Esophagus muscularis mucosa (tissue), 4 donors: ENCODE measurements around the gene ALDH1A2. TPM values are rescaled to one million over a fixed set of nuclear protein-coding genes. Genes with fewer than 3 reads are reported as not detected.
"Not testable (repeated sequence)": the region's sequence is repeated elsewhere in the genome, so short reads cannot be mapped to it uniquely, and the experiment has no call there.

Experiments used
- DNase-seq: peaks from one replicate; pipeline ENCODE4 v3.0.0-alpha.2; 2017; ENCODE audit errors: extremely low spot score
- H3K27ac ChIP-seq, 4 donors: fragments of 200-600 bp; sonication (generic); replicated peaks in 1 of 4; 1 replicate in 3 of 4; 2 replicates in 1 of 4; pipeline ENCODE4 v1.5.1; 2016 to 2019; ENCODE audit warnings: mild to moderate bottlenecking in 1 of 4
- H3K27me3 ChIP-seq, 4 donors: fragments of 200-600 bp; sonication (generic); one replicate each; pipeline versions ENCODE4 v1.5.1 to v1.6.0; 2016 to 2019
- H3K36me3 ChIP-seq, 4 donors: fragments of 200-600 bp; sonication (generic); one replicate each; pipeline ENCODE4 v1.5.1; 2016 to 2019
- H3K4me1 ChIP-seq, 4 donors: fragments of 200-600 bp; sonication (generic); one replicate each; pipeline ENCODE4 v1.5.1; 2016 to 2019
- H3K4me3 ChIP-seq, 4 donors: fragments of 200-600 bp; sonication (generic); 1 replicate in 2 of 4; 2 replicates in 2 of 4; pipeline ENCODE4 v1.5.1; 2016 to 2019; ENCODE audit warnings: mild to moderate bottlenecking in 4 of 4, moderate library complexity in 1 of 4
- H3K9me3 ChIP-seq, 4 donors: fragments of 200-600 bp; sonication (generic); 1 replicate in 3 of 4; 2 replicates in 1 of 4; pipeline ENCODE4 v1.5.1; 2016 to 2019
- CTCF ChIP-seq, 3 experiments: fragments of 200-600 bp in 2 of 3; fragments of 450-650 bp in 1 of 3; sonication (generic) in 2 of 3; IDR thresholded peaks; one replicate each; pipeline ENCODE4 v1.5.1; 2017 to 2019; ENCODE audit warnings: antibody characterized with exemption in 3 of 3, mild to moderate bottlenecking in 2 of 3, moderate library complexity in 1 of 3
- EP300 ChIP-seq: sonication (generic); formaldehyde crosslinking; IDR thresholded peaks from one replicate; pipeline ENCODE4 v1.6.1; 2017; ENCODE audit warnings: antibody characterized with exemption
- POLR2A ChIP-seq: fragments of 450-650 bp; IDR thresholded peaks from one replicate; pipeline ENCODE4 v1.6.1; 2017; ENCODE audit warnings: antibody characterized with exemption, moderate library complexity, mild to moderate bottlenecking, low read depth
- POLR2AphosphoS5 ChIP-seq, 2 donors: sonication (generic); formaldehyde crosslinking; IDR thresholded peaks; one replicate each; pipeline ENCODE4 v1.6.1; 2017; ENCODE audit warnings: antibody characterized with exemption in 2 of 2
- WGBS: methylation state at CpG from one replicate; pipeline ENCODE4 v1.1.5; 2018; 5-methylcytosine and 5-hydroxymethylcytosine counted together
- intact Hi-C: fragments of 100-400 bp; cut with DNase I; formaldehyde crosslinking; loops from one replicate; pipeline ENCODE4 v1.15.1; 2023
- total RNA-seq, 4 donors: library from RNA; depleted of rRNA; stranded (reverse); fragments of >200 nt; gene quantifications; one replicate each; pipeline versions ENCODE4 v1.1.0 to v1.2.1, GENCODE V29; 2016

Gene ALDH1A2
- total RNA-seq, 4 donors from 2014 or later = 13.3 to 41.2 (median 19.8) TPM

- Histone ChIP-seq H3K27me3 (no peaks in the 10 kb centered on the region), H3K4me3 (no peak overlapping the region), H3K27ac (no peak overlapping the region), H3K36me3 (no peaks in the 10 kb centered on the region), H3K9me3 (no peaks in the 10 kb centered on the region), H3K4me1 (peaks cover 8 to 16% (median 14%) of the 10 kb centered on the region in 4 donors)
- 48% methylated on average over 2 of the region's 2 CpGs for WGBS
- no peak for DNase-seq
- intact Hi-C loops = no loop called here
- no peak for TF ChIP-seq POLR2AphosphoS5 (IDR thresholded peaks at IDR 0.05)
- no peak for TF ChIP-seq CTCF (IDR thresholded peaks at IDR 0.05)
- no peak for TF ChIP-seq POLR2A
- TF ChIP-seq EP300 = no peak
Observed at GRCh38 chr15:58037723-58038301, 27.7 kb downstream of the ALDH1A2 start.

- WGBS = 71% methylated on average over 4 of the region's 4 CpGs
- Histone ChIP-seq H3K27me3 (no peaks in the 10 kb centered on the region), H3K4me1 (peaks cover 8 to 16% (median 14%) of the 10 kb centered on the region in 4 donors), H3K4me3 (no peak overlapping the region), H3K27ac (no peak overlapping the region), H3K9me3 (no peaks in the 10 kb centered on the region), H3K36me3 (no peaks in the 10 kb centered on the region)
- intact Hi-C loops = no loop called here
- TF ChIP-seq POLR2AphosphoS5 (IDR thresholded peaks at IDR 0.05) (no peak), CTCF (IDR thresholded peaks at IDR 0.05) (no peak), POLR2A (no peak), EP300 (no peak)
- DNase-seq = no peak
Observed at GRCh38 chr15:58036579-58036978, 28.9 kb downstream of the ALDH1A2 start.

DNA sequence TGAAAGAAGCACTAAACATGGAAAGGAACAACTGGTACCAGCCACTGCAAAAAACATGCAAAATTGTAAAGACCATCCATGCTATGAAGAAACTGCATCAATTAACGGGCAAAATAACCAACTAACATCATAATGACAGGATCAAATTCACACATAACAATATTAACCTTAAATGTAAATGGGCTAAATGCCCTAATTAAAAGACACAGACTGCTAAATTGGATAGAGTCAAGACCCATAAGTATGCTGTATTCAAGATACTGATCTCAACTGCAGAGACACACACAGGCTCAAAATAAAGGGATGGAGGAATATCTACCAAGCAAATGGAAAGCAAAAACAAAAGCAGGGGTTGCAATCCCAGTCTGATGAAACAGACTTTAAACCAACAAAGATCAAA, 37.1 kb downstream of the ALDH1A2 start:
- peaks cover 0 to 42% (median 35%) of the 10 kb centered on the region in 4 donors for H3K9me3 ChIP-seq
- DNase-seq, H3K27ac ChIP-seq, H3K27me3 ChIP-seq, intact Hi-C loops, H3K4me3 ChIP-seq, H3K4me1 ChIP-seq, H3K36me3 ChIP-seq: not testable (repeated sequence)
- WGBS = 83% methylated on average over 1 of the region's 1 CpG

DNA sequence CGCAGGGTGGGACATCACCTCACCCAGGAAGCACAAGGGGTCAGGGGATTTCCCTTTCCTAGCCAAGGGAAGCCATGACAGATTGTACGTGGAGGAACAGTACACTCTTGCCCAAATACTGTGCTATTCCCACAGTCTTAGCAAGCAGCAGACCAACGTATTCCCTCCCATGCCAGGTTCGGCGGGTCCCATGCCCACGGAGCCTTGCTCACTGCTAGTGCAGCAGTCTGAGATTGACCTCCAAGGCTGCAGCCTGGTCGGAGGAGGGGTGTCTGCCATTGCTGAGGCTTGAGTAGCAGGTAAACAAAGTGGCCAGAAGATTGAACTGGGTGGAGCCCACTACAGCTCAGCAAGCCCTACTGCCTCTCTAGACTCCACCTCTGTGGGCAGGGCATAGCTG, 39.0 kb downstream of the ALDH1A2 start:
- H3K9me3 ChIP-seq = peaks cover 0 to 42% (median 35%) of the 10 kb centered on the region in 4 donors
- no peaks in the 10 kb centered on the region for H3K36me3 ChIP-seq
- no peak for DNase-seq
- no peak overlapping the region for H3K4me3 ChIP-seq
- H3K27me3 ChIP-seq = no peaks in the 10 kb centered on the region
- TF ChIP-seq CTCF (IDR thresholded peaks at IDR 0.05) = no peak
- no peak for TF ChIP-seq EP300
- TF ChIP-seq POLR2AphosphoS5 (IDR thresholded peaks at IDR 0.05) = no peak
- no peak for TF ChIP-seq POLR2A
- H3K4me1 ChIP-seq = no peaks in the 10 kb centered on the region
- WGBS = 95% methylated on average over 7 of the region's 7 CpGs
- intact Hi-C loops = no loop called here
- H3K27ac ChIP-seq = no peak overlapping the region

DNA sequence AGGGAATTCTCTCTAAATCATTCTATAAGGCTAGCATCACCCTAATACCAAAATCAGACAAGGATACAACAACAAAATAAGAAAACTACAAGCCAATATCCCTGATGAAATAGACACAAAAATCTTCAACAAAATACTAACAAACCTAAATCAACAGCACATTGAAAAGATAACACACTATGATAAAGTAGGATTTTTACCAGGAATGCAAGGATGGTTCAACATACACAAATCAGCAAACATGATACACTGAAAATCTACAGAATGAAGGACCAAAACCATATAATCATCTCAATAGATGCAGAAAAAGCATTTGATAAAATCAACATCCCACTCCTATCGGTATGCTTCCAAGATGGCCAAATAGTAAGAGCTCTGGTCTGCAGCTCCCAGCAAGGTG, 39.5 kb downstream of the ALDH1A2 start:
- H3K27ac ChIP-seq = no peak overlapping the region
- peaks cover 0 to 42% (median 35%) of the 10 kb centered on the region in 4 donors for H3K9me3 ChIP-seq
- no peak for DNase-seq
- H3K27me3 ChIP-seq = no peaks in the 10 kb centered on the region
- intact Hi-C loops = no loop called here
- TF ChIP-seq EP300 = no peak
- TF ChIP-seq POLR2A = no peak
- no peak for TF ChIP-seq CTCF (IDR thresholded peaks at IDR 0.05)
- no peak for TF ChIP-seq POLR2AphosphoS5 (IDR thresholded peaks at IDR 0.05)
- WGBS = 88% methylated on average over 1 of the region's 1 CpG
- no peaks in the 10 kb centered on the region for H3K36me3 ChIP-seq
- H3K4me1 ChIP-seq = no peaks in the 10 kb centered on the region
- no peak overlapping the region for H3K4me3 ChIP-seq
